GM18520 (cell line): Measurements from ENCODE around the gene SDSL.

Experiments used
- ATAC-seq: cut with Tn5 transposase; IDR thresholded peaks from one replicate; pipeline ENCODE4 v1.9.1; 2021; ENCODE audit not compliant: unreplicated experiment

The SDSL gene

GRCh38 chr12:113396200-113396599 lies 26.0 kb upstream of the SDSL start:
- no peak for ATAC-seq

- ATAC-seq = no peak
Measured at GRCh38 chr12:113396828-113397496, 25.2 kb upstream of the SDSL start.

- no peak for ATAC-seq
Measured at GRCh38 chr12:113397497-113398197, 24.5 kb upstream of the SDSL start.

GRCh38 chr12:113398346-113399290 lies 23.6 kb upstream of the SDSL start:
- ATAC-seq = no peak

- ATAC-seq = no peak
Measured at GRCh38 chr12:113399490-113399889, 22.7 kb upstream of the SDSL start.

GRCh38 chr12:113400362-113400761 lies 21.8 kb upstream of the SDSL start:
- ATAC-seq = no peak

- no peak for ATAC-seq
Measured at GRCh38 chr12:113401066-113402000, 20.8 kb upstream of the SDSL start.

GRCh38 chr12:113402586-113403260 lies 19.5 kb upstream of the SDSL start:
- ATAC-seq = no peak

GRCh38 chr12:113403435-113404415 lies 18.5 kb upstream of the SDSL start, which contains the start of gene SDS:
Gene SDS (minus strand): TSS chr12:113403887. CDS start chr12:113399708, 4,179 bp downstream.
- ATAC-seq = no peak

GRCh38 chr12:113405694-113406093 lies 16.5 kb upstream of the SDSL start:
- no peak for ATAC-seq

- no peak for ATAC-seq
Measured at GRCh38 chr12:113407931-113408600, 14.1 kb upstream of the SDSL start.

- ATAC-seq = no peak
Measured at GRCh38 chr12:113408756-113409298, 13.4 kb upstream of the SDSL start.

- no peak for ATAC-seq
Measured at GRCh38 chr12:113409462-113410124, 12.6 kb upstream of the SDSL start.

GRCh38 chr12:113413488-113413939 lies 8.7 kb upstream of the SDSL start:
- no peak for ATAC-seq

GRCh38 chr12:113414519-113415038 lies 7.6 kb upstream of the SDSL start:
- no peak for ATAC-seq

GRCh38 chr12:113416091-113416754 lies 6.0 kb upstream of the SDSL start:
- no peak for ATAC-seq
